GM18858 (cell line): ENCODE results near the gene FCRL1.
A peak's percentile ranks its signal among the peaks of the same experiment; 100 is the strongest.

Experiments used
- ATAC-seq: cut with Tn5 transposase; IDR thresholded peaks from one replicate; pipeline ENCODE4 v1.9.1; 2021; ENCODE audit not compliant: unreplicated experiment

The FCRL1 gene

GRCh38 chr1:157819896-157820295 lies at the start of gene FCRL1:
TSS of gene FCRL1 (minus strand) at chr1:157820120. CDS start at chr1:157820037, 83 bp downstream.
- ATAC-seq: no peak

- ATAC-seq: no peak
These were observed 48.7 kb upstream of the FCRL1 start for GRCh38 chr1:157868654-157869053.

- ATAC-seq: no peak
These were observed 42.5 kb upstream of the FCRL1 start for GRCh38 chr1:157862114-157863070.

- ATAC-seq: no peak
These were observed 36.6 kb upstream of the FCRL1 start for GRCh38 chr1:157856538-157856937.

GRCh38 chr1:157852476-157852875 lies 32.6 kb upstream of the FCRL1 start:
- ATAC-seq: no peak

- ATAC-seq: no peak
These were observed 29.4 kb upstream of the FCRL1 start for GRCh38 chr1:157849229-157849875.

- ATAC-seq: no peak
These were observed 24.3 kb upstream of the FCRL1 start for GRCh38 chr1:157844089-157844830.

- no peak for ATAC-seq
These were observed 23.0 kb upstream of the FCRL1 start for GRCh38 chr1:157842939-157843338.

GRCh38 chr1:157841708-157842107 lies 21.8 kb upstream of the FCRL1 start, which contains the start of gene CD5L:
TSS of gene CD5L (minus strand) at chr1:157841808. CDS start at chr1:157841701, 107 bp downstream.
- no peak for ATAC-seq

GRCh38 chr1:157838966-157839365 lies 19.0 kb upstream of the FCRL1 start:
- no peak for ATAC-seq

GRCh38 chr1:157834430-157834829 lies 14.5 kb upstream of the FCRL1 start:
- no peak for ATAC-seq

GRCh38 chr1:157833145-157833544 lies 13.2 kb upstream of the FCRL1 start:
- ATAC-seq: no peak

- no peak for ATAC-seq
These were observed 12.2 kb upstream of the FCRL1 start for GRCh38 chr1:157831968-157832626.

- ATAC-seq: no peak
These were observed 11.0 kb upstream of the FCRL1 start for GRCh38 chr1:157830887-157831286.

GRCh38 chr1:157829711-157830110 lies 9.8 kb upstream of the FCRL1 start:
- peak; percentile 64 for ATAC-seq

- no peak for ATAC-seq
These were observed 9.3 kb upstream of the FCRL1 start for GRCh38 chr1:157829210-157829609.

- ATAC-seq: no peak
These were observed 379 bp upstream of the FCRL1 start for GRCh38 chr1:157820299-157820698.

GRCh38 chr1:157819215-157819614 lies 705 bp downstream of the FCRL1 start:
- no peak for ATAC-seq

GRCh38 chr1:157813269-157813668 lies 6.7 kb downstream of the FCRL1 start:
- ATAC-seq: no peak

GRCh38 chr1:157806431-157807149 lies 13.3 kb downstream of the FCRL1 start:
- ATAC-seq: peak; percentile 85
